GM08714 (cell line): ENCODE measurements around the gene SCAMP5.

Experiments
- H3K4me3 ChIP-seq: fragments of 200-500 bp; sonication (Bioruptor generic); 2 replicates; pipeline ENCODE4 v1.5.1; 2014; ENCODE audit warnings: mild to moderate bottlenecking, low read length, inconsistent platforms
- ZNF274 ChIP-seq: IDR thresholded peaks from 2 replicates; pipeline ENCODE4 v1.6.1; 2012; ENCODE audit warnings: mild to moderate bottlenecking, low read depth, low read length

Gene SCAMP5

DNA sequence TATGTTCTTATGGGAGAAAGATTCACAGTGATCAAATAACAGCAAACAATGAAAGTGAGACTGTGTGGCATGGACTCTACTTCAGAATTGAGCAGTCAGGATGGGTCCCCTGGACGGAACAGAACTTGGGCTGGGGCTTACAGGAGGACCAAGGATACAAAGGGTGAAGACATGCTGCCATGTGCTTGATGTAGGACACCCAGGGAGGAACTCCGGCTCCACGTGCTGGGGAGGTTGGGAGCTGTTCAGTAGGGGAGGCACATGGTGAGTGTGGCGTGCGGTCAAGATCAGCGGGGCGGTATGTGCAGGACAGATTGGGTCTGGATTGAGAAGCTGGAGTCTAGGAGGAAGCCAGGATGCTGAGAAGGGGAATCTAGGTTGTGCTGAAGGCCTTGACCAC, 60.7 kb downstream of the SCAMP5 start:
- H3K4me3 ChIP-seq = no peak overlapping the region
- TF ChIP-seq ZNF274 = no peak

DNA sequence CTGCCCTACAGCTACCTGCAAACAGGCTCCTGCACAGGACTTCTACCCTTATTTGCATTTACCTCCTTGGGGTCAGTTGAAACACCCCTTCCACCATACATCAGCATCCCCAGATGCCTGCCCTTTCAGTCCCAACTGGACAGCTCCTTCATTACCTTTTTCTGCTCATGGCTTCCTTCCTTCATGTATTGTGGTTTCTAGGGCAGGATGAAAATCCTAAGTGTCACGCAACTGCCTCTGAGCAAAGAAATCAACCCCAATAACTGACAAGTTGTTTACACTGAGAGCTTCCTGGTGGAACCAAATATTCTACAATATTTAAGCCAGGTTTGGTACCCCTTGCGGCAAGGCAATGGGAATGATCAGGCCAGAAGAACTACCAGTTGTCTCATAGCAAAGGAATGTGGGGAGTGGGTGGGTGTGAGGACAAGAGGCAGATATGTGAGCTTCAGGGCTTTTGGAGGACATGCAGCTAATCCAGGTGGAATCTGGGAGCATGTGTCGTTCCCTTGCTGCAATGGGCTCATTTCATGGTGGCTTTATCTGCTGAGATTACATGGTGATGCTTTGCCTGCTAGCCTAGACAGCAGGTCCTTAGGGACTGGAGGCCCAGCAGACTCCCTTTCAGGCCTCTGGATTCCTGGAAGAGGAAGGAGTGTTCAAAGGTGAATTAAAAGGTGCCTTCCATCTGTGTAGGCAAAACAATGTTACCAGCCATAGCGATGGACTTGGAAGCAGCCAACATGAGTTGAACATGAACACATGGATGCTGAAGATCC, 63.0 kb downstream of the SCAMP5 start:
- no peak overlapping the region for H3K4me3 ChIP-seq
- TF ChIP-seq ZNF274 = no peak

DNA sequence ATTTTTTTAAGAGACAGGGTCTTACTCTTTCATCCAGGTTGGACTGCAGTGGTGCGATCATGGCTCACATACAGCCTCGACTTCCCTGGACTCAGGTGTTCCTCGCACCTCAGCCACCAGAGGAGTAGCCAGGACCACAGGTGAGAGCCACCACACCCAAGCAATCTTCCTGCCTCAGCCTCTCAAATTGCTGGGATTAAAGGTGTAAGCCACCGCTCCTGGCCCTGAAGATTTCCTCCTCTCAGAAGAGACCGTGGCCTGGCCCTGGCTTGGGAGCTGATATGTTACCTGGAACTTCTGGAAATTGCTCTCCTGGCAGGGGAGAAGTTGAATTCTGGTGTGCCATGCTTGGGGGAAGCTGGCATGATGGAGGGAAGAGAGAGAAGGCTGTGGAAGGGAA, 64.2 kb downstream of the SCAMP5 start:
- no peak for TF ChIP-seq ZNF274
- no peak overlapping the region for H3K4me3 ChIP-seq

GRCh38 chr15:75061272-75061671, 65.9 kb downstream of the SCAMP5 start:
- H3K4me3 ChIP-seq = no peak overlapping the region; the same call in 1 of the 2 replicates
- no peak for TF ChIP-seq ZNF274

- TF ChIP-seq ZNF274 = no peak
- no peak overlapping the region for H3K4me3 ChIP-seq
Measured at GRCh38 chr15:75062706-75063105, 67.3 kb downstream of the SCAMP5 start.

GRCh38 chr15:75063338-75063737, 68.0 kb downstream of the SCAMP5 start:
- TF ChIP-seq ZNF274 = no peak
- no peak overlapping the region for H3K4me3 ChIP-seq

DNA sequence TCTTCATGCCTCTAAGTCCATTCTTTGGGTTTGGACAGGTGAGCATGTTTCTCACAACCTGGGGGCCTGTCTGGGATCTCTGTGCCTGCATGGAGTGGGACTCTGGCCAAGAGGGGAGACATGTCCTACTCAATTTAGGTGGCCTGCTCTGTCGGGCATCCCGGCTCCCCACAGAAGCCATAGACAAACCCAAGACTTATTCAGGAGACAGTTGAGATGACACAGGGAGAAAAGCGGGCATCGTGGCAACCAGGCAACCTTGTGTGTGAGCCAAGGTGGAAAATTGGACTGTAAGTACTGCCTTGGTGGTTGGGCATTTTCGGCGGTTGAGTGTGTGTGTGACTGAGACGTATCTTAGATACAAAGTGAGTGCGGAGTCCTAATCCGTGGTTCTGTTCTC, 68.5 kb downstream of the SCAMP5 start:
- TF ChIP-seq ZNF274 = no peak
- no peak overlapping the region for H3K4me3 ChIP-seq

- no peak overlapping the region for H3K4me3 ChIP-seq
- no peak for TF ChIP-seq ZNF274
Measured at GRCh38 chr15:75064846-75065245, 69.5 kb downstream of the SCAMP5 start.

GRCh38 chr15:75065467-75065850, 70.1 kb downstream of the SCAMP5 start:
- H3K4me3 ChIP-seq = no peak overlapping the region
- TF ChIP-seq ZNF274 = no peak

GRCh38 chr15:75065851-75066509, 70.6 kb downstream of the SCAMP5 start:
- H3K4me3 ChIP-seq = no peak overlapping the region
- TF ChIP-seq ZNF274 = no peak

DNA sequence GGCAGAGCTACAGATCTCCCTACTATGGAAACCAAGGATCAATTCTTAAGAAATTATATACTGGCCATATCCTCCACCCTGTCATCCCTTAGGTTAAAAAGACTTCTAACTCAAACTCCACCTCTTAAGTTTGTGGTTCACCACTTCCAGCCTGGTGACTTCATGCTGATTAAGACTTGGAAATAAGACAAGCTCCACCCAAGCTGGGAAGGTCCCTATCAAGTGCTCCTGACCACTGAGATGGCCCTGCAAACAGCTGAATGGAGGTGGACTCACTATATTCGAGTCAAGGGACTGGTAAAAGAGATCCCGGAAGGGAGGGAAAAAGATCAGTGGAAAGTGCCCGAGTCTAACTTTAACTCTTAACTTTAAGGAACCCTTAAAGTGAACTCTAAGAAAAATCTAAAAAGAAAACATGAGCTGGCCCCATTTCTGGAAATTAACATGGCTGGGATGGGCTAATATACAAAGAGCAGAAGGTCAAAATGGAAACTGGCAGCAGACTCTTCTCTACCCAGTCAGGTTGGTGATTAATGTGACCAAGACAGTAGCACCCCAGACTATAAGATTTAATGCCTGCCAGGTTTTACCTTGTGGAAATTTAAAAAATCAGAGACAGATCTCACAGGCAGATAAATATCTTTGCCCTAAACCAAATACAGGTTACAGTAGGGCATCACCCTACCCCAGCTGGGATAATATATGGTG, 71.9 kb downstream of the SCAMP5 start:
- H3K4me3 ChIP-seq = no peak overlapping the region
- TF ChIP-seq ZNF274 = no peak

- H3K4me3 ChIP-seq = no peak overlapping the region
- TF ChIP-seq ZNF274 = no peak
Measured at GRCh38 chr15:75068748-75069147, 73.4 kb downstream of the SCAMP5 start.

DNA sequence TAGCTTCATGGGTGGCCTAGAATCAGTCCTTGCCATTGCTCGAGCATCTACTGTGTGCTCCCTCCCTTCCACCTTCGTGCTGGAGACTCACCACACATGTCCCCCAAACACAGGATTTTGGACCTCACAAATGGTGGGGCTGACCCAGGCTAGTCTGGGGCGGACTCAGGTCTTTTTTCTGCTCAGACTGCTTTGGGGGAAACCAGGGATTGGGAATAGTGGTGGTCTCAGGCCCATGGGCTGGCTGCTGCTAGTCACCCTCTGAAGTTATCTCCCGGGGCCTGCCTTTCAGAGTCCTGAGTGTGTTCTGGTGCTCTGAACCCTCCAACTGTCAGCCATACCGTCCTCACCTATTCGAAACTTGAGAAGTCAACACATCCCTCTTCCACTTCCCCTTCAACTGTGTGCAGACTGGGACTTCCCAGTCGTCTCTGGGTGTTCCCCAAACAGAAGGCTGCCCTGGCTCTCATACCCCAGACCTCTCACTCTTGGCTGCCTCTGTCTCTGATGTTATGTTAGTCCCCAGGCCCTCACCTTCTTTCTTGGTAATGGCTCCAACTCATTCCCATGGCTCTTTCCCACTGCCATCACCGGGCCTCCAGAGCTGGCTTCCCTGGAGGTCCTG, 74.0 kb downstream of the SCAMP5 start:
- no peak overlapping the region for H3K4me3 ChIP-seq
- no peak for TF ChIP-seq ZNF274

GRCh38 chr15:75070674-75071073, 75.3 kb downstream of the SCAMP5 start:
- H3K4me3 ChIP-seq = no peak overlapping the region
- TF ChIP-seq ZNF274 = no peak
